ENCODE data around the gene INTS4. TPM values are rescaled to one million over a fixed set of nuclear protein-coding genes. Genes with fewer than 3 reads are reported as not detected.
"Not testable (repeated sequence)": the region's sequence is repeated elsewhere in the genome, so short reads cannot be mapped to it uniquely, and the experiment has no call there.

Gene INTS4
- total RNA-seq, 1 donor = 42.5 TPM

GRCh38 chr11:77884829-77885190 lies 109.7 kb downstream of the INTS4 start:
- DNase-seq (ENCODE audit: low read depth in 2 of 3, low spot score in 2 of 3) = no peak

- no peak for DNase-seq (ENCODE audit: low read depth in 2 of 3, low spot score in 2 of 3)
Measured at GRCh38 chr11:77884186-77884828, 110.2 kb downstream of the INTS4 start.

GRCh38 chr11:77883775-77884174 lies 110.7 kb downstream of the INTS4 start:
- no peak for DNase-seq (ENCODE audit: low read depth in 2 of 3, low spot score in 2 of 3)

- no peak for DNase-seq (ENCODE audit: low read depth in 2 of 3, low spot score in 2 of 3)
Measured at GRCh38 chr11:77882396-77882795, 112.1 kb downstream of the INTS4 start.

GRCh38 chr11:77879218-77879617 lies 115.2 kb downstream of the INTS4 start:
- DNase-seq (ENCODE audit: low read depth in 2 of 3, low spot score in 2 of 3) = peak in 2 of 3 donors; percentile 15 to 58

- not testable (repeated sequence) for DNase-seq (ENCODE audit: low read depth in 2 of 3, low spot score in 2 of 3)
Measured at GRCh38 chr11:77878247-77878646, 116.2 kb downstream of the INTS4 start.

DNA sequence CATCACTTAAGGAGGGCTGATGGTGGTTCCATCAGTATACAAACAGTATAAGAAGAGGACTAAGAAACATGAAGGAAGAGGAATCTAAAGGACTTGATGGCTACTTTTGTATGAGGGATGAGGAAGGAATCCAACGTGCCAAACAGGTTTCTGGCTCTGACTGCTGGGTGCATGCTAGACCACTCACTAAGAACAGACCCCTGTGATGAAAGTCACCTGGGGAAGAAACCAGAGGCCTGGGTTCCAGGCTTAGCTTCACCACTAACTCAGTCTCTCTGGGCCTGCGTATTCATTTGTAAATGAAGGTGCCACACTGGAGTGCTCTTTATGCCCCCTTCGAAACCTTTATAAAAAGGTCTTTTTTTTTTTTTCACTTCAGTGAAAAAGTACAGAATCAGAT lies 118.4 kb downstream of the INTS4 start:
- DNase-seq (ENCODE audit: low read depth in 2 of 3, low spot score in 2 of 3) = no peak

GRCh38 chr11:77874206-77874605 lies 120.3 kb downstream of the INTS4 start:
- no peak for DNase-seq (ENCODE audit: low read depth in 2 of 3, low spot score in 2 of 3)

GRCh38 chr11:77873345-77873744 lies 121.1 kb downstream of the INTS4 start:
- DNase-seq (ENCODE audit: low read depth in 2 of 3, low spot score in 2 of 3) = no peak

DNA sequence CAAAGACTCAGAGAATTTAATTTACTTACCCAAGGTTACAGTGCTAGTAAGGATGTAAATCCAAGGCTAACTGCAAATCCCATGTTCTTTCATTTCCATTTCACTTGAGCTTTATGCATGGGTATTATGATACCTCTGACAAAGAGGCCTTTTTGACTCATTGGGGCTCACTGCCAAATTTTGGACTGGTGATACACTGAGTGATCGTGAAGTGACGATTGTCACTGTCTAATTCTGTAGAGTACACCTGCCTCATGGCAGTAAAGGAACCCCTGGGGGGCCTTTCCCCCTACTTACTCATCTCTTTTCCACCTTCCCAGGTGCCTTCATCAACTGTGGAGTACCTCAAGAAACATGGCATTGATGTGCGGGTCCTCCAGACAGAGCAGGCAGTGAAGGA lies 122.6 kb downstream of the INTS4 start:
- DNase-seq (ENCODE audit: low read depth in 2 of 3, low spot score in 2 of 3) = no peak

DNA sequence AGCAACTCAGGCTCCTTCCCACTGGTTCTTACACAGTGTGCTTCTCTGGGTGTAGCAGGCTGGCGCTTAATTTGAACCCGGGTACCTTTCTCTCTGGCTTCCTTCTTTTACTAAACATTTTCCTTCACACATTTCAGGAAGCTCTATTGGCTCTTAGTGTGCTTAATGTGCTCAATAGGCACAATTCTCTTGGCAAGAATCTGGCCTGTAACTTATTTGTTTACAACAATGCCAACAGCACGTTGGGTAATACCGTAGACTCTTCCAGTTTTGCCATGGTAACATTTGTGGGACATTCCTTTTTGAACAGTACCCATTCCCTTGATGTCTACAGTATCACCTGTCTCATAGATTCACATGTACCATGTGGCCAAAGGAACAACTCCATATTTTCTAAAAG lies 125.7 kb downstream of the INTS4 start:
- no peak for DNase-seq (ENCODE audit: low read depth in 2 of 3, low spot score in 2 of 3)

GRCh38 chr11:77866336-77866735 lies 128.1 kb downstream of the INTS4 start:
- DNase-seq (ENCODE audit: low read depth in 2 of 3, low spot score in 2 of 3) = no peak

- no peak for DNase-seq (ENCODE audit: low read depth in 2 of 3, low spot score in 2 of 3)
Measured at GRCh38 chr11:77865805-77866204, 128.7 kb downstream of the INTS4 start.

GRCh38 chr11:77861444-77861843 lies 133.0 kb downstream of the INTS4 start:
- DNase-seq (ENCODE audit: low read depth in 2 of 3, low spot score in 2 of 3) = not testable (repeated sequence)

DNA sequence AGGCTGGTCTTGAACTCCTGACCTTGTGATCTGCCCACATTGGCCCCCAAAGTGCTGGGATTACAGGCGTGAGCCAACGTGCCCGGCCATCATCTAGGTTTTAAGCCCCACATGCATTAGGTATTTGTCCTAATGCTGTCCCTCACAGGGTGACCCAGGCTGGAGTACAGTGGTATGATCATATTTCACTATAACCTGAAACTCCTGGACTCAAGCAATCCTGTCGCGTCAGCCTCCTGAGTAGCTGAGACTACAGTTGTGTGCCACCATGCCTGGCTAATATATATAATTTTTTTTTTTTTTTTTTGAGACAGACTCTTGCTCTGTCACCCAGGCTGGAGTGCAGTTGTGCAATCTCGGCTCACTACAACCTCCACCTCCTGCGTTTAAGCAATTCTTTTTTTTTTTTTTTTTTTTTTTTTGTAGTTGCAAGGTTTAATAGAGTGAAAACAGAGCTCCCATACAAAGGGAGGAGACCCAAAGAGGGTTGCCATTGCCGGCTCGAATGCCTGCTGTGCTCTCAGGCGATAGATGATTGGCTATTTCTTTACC lies 136.5 kb downstream of the INTS4 start:
- not testable (repeated sequence) for DNase-seq (ENCODE audit: low read depth in 2 of 3, low spot score in 2 of 3)

GRCh38 chr11:77854838-77855237 lies 139.6 kb downstream of the INTS4 start:
- peak in 1 of 3 donors; percentile 8 for DNase-seq (ENCODE audit: low read depth in 2 of 3, low spot score in 2 of 3)

DNA sequence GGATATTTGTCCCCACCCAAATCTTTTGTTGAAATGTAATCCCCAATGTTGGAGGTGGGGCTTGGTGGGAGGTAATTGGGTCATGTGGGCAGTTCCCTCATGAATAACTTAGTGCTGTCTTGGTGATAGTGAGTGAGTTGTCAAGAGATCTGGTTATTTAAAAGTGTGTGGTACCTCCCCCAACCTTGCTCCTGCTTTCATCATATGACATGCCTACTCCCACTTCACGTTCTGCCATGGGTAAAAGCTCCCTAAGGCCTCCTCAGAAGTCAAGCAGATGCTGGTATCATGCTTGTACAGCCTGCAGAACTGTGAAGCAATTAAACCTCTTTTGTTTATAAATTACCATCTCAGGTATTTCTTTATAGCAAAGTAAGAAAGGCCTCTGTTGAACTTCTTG lies 143.0 kb downstream of the INTS4 start:
- DNase-seq (ENCODE audit: low read depth in 2 of 3, low spot score in 2 of 3) = no peak

DNA sequence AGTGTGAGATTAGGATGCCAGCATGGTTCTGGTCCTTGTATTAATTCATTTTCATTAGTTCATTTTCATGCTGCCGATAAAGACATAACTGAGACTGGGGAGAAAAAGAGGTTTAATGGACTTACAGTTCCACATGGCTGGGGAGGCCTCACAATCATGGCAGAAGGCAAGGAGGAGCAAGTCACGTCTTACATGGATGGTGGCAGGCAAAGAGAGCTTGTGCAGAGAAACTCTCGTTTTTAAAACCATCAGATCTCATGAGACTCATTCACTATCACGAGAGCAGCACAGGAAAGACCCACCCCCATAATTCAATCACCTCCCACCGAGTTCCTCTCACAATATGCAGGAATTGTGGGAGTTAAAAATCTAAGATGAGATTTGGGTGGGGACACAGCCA lies 150.8 kb downstream of the INTS4 start:
- DNase-seq (ENCODE audit: low read depth in 2 of 3, low spot score in 2 of 3) = not testable (repeated sequence)

GRCh38 chr11:77842441-77843121 lies 151.9 kb downstream of the INTS4 start:
- peak in 2 of 3 donors; percentile 4 to 37 for DNase-seq (ENCODE audit: low read depth in 2 of 3, low spot score in 2 of 3)

GRCh38 chr11:77833302-77833701 lies 161.2 kb downstream of the INTS4 start:
- DNase-seq (ENCODE audit: low read depth in 2 of 3, low spot score in 2 of 3) = no peak

DNA sequence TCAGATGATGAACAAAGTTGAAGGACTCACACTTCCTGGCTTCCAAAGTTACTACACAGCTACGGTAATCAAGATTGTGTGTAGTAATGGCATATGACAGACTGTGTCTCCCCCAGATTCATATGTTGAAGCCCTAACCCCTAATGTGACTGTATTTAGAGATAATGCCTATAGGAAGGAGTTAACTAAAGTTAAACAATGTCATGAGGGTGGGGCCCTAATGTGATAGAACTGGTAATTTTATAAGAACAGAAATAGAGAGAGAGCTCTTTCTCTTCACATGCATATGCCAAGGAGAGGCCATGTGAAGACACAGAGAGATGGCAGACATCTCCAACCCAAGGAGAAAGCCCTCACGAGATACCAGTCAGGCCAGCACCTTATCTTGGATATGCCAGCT lies 165.5 kb downstream of the INTS4 start:
- DNase-seq (ENCODE audit: low read depth in 2 of 3, low spot score in 2 of 3) = no peak

Measured in hematopoietic multipotent progenitor cell (in vitro differentiated cells).